Activated naive CD4-positive, alpha-beta T cell treated with anti-CD3 and anti-CD28 coated beads, Interleukin-2, amount 50 U/mL, for 16 hours (primary cell): ENCODE results near the gene PTPRN2.

Experiments
- DNase-seq: peaks from one replicate; pipeline ENCODE4 v3.0.0-alpha.2; 2020

Gene PTPRN2

GRCh38 chr7:157634401-157635147, 953.0 kb downstream of the PTPRN2 start:
- no peak for DNase-seq

DNA sequence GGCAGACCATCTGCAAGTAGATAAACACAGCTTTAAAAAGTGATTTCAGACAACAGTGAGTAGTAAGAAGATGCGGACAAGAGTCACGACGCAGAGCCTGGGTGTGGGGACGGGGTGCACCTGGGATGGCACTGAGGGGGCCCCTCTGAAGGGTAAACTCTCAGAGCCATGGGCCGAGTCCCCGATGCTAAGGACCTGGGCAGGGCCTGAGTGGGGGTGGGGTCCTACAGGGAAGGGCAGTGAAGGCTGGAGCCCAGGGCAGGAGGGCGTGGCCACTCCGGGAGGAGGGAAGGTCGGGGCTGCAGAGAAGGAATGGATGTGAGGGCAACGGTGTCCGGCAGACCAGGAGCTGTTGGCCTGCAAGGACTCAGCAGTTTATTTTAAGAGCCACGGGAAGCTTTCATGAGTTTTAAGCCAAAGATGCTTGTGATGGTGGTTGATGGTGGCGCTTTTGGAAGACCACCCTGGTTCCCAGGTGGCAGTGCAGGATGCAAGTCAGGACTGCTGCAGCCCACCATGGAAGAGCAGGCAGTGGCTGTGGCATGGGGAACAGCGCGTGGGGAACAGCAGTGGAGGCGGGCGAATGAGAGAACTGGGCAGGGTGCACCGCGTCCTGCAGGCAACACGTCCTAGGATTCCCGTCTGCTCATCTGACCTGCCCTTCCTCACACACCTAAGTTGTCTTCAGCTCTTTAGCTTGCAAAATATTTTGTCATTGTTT, 954.0 kb downstream of the PTPRN2 start:
- no peak for DNase-seq

GRCh38 chr7:157630301-157630853, 957.2 kb downstream of the PTPRN2 start:
- no peak for DNase-seq

- no peak for DNase-seq
These were observed 959.2 kb downstream of the PTPRN2 start for GRCh38 chr7:157628456-157628855.

GRCh38 chr7:157627646-157628045, 960.0 kb downstream of the PTPRN2 start:
- no peak for DNase-seq

DNA sequence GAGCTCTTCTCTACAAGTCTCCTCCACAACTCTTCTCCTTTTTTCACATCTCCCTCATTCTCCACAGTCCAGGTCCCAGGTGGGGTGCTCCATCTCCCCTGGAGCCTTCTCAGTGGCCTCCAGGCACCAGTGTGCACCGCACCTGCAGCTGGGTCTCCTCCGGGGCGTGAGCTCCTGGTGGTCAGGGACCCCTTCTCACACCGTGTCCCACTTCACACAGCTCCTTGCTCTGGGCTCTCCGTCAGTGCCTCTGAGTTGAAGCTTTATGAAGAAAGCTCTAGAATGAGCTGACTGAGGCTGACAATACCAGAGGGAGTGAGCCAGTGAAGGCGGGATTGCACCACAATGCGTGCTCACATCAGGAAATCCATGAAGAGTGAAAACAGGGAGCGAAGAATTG, 960.6 kb downstream of the PTPRN2 start:
- no peak for DNase-seq

DNA sequence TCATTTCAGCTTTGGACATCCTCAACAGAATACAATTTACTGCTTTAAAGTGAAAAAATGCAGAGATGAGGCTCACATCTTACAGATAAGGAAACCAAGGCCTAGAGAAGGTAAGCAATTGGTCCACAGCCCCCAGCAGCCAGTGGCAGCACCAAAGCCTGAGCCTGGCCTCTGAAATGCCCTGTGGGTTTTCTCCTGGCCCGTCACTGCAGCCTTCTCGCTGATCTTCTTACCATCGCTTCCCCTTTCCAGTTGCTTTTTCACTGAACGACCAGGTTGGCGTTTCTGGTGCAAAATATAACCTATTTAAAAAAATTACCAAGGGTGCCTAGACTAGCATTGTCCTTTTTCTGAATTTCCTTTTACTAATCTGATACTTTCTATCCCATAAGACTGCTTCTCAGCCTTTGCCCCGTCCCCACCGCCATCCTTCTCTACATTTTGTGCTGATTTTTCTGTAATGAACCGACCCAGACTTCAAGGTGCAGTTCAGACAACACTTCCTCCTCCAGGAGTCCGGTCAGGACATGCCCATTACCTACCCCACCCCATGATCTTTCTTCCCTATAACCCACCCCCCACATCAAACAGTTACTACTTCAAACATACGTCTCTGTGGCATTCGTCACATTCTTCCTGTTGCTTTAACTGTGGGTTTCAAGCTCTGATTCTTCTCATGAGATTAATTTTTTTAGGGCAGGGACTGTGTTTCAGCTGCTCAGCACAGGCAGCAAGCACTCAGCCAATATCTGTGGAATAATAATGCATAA, 961.5 kb downstream of the PTPRN2 start:
- DNase-seq: no peak

DNA sequence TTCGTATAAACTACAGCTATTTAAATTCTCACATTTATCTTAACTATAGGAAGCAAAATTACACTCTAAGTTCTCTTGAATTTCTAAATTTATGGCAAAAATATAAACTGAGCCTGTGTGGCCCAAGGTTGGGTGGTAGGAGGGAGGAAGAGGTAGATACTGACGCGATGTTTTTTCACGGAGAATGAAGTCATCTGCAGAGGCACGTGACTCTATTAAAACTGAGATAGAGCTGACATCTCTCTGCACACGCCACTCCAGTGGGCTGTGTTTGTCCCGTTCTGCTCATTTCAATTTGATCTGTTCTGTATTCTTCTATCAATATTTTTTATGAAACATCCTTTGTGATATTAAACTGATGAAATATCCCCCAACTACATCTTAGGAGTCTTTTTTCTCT, 964.1 kb downstream of the PTPRN2 start:
- no peak for DNase-seq

DNA sequence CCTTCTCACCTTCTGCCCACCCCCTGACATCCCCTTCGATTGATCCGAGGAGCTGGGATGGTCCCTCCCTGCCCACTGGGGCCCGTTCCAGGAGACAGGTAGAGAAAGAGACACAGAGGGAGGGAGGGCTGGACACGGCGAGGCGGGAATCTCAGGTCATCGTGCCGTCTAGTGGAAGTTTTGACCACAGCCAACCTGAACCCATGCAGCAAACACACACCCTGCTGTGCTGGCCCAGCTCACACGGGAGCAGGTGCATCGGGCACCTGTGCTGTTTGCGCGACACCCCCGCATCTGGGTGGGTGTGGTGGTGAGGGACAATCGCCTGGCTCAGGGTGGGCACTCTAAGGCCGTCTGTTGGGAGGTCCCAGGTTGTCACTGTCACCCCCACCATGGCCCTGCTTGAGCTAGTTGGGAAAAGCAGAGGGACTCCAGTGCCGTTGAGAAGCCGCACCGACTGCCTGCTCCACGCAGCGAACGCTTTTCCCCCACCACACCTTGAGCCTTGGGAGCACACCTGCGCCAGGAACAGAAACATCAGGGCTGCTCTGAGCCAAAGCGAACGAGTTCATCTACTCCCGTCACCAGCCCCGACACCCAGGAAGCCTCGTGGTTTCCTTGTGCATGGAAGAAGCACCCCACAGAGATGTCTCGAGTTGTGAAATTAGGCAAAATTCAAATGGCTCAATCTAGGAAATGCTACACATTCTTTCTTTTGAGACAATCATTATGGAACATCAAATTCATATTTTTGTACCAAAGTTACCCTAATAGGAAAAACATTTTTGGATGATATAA, 965.0 kb downstream of the PTPRN2 start:
- no peak for DNase-seq

GRCh38 chr7:157622000-157622399, 965.6 kb downstream of the PTPRN2 start:
- DNase-seq: no peak

DNA sequence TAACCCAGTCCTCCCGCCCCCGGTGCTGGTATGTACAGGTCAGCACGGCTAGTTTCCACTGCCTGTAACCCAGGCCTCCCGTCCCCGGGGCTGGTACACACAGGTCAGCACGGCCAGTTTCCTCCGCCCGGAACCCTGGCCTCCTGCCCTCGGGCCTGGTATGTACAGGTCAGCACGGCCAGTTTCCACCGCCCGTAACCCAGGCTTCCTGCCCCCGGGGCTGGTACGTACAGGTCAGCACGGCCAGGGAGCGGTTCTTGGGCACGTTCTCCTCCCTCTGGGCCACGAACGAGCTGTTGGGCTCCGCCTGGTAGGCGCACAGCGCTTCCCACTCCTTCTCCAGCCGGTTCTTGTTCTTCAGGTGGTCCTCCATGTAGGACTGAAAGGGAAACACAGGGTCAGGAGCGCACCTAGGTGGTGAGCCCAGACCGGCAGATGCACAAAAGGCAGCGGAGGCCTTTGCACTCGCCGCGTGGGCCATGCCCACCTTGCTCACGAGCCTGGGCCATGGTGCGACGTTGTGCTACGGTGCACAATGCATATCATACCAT, 966.4 kb downstream of the PTPRN2 start:
- DNase-seq: no peak

DNA sequence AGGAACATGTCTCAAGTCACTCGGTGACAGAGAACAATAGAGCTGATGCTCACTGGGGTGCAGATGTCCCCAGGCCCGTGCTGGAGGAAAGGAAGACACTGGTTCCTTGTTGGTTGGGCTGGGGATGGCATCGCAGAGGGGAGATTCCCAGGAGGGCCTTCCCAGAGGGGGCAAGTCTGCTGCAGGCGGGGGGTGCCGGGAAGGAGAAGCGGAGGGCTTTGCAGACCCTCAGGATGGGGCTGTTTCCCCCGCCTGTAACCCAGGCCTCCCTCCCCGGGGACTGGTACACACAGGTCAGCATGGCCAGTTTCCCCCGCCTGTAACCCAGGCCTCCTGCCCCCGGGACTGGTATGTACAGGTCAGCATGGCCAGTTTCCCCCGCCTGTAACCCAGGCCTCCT, 967.0 kb downstream of the PTPRN2 start:
- no peak for DNase-seq

DNA sequence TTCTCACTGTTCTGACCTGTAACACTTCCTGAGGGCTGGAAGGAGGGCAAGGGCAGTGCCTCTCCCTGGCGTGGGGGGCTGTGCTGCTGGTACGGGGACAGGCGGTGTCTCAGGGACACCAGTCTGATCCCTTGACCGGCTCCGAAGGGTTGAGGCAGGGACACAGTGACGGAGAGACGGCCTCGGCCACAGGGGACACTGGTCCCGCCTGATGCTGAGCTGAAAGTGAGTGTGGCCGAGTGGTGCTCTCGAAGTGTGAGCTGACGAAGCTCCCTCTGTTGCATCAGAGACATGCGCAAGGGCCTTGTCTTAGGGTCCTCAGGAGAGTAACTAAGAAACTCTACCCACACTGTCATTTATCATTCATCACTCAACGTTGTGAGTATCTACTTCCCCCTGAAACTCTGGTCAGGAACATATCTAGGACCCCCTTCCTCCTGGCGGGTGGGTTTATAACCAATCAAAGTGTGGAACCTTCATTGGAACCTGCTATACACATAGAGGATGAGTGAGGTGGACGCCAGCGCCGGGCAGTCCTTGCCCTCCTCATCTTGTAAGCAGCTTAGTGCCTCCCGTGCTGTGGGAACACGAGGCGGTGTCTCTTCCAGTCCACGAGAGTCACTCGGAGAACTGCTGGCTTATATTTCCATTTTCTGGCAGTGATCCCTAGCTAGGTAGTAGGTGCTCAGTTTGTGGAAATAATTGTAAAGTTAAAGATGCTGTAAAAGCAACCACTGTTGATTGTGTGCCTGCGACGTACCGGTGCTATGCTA, 967.7 kb downstream of the PTPRN2 start:
- no peak for DNase-seq

GRCh38 chr7:157618823-157619606, 968.6 kb downstream of the PTPRN2 start:
- no peak for DNase-seq

- DNase-seq: no peak
These were observed 969.4 kb downstream of the PTPRN2 start for GRCh38 chr7:157618091-157618726.

GRCh38 chr7:157617401-157617800, 970.2 kb downstream of the PTPRN2 start:
- no peak for DNase-seq

DNA sequence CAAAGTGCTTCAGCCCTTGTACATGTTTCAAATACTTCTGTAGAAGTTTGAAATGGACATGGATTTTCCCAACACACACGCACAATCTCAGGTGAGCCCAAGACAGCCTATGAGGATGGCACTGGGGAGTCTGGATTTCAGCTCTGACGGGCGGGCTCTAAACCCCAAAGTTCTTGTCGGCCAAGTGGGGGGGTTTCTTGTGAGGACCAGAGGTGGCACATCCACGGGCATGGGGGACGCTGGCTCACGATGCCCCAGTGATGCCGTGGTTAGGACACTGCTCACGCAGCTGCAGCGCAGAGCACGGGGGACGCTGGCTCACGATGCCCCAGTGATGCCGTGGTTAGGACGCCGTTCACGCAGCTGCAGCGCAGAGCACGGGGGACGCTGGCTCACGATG, 970.7 kb downstream of the PTPRN2 start:
- DNase-seq: no peak

DNA sequence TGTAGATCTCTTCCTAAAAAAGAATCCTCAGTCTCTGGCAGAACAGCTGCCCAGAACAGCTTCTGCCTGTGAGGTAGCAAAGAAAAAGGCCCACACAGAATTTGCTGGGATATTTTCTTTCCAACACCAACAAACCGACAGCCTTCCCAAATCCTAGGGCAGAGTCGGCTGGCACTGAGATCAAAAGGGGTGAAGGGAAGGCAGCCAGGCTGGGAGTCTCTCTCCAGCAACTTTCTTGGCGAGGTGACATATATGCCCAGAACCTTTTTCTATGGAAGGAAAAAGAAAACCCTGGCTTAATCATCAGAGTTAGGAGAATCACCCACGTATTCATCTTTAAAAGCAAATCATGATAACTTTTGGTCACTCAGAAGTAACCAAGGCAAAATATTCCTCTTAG, 971.2 kb downstream of the PTPRN2 start:
- no peak for DNase-seq

DNA sequence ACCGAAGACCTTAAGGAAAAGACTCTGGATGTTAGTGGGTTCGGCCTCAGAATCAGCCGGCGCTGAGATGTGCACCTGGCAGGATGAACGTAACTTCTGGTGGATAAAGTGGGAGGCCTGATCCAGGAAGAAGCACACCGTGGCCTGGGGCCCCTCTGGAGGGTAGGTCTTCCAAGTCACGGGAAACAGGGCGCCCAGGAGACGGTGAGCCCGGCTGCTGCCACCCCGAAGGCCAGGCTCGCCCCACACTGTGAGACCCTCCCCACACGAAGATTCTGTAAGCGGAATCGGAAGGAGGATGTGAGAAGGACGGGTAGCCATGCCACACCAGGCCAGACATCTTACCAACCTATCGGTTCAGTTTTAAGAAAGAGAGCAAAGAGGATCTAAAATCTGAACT, 971.8 kb downstream of the PTPRN2 start:
- no peak for DNase-seq
